Activated B cell treated with CpG ODN at 0.5 μM for 24 hours (primary cell): ENCODE results near the gene CLIC6. TPM values are rescaled to one million over a fixed set of nuclear protein-coding genes. Genes with fewer than 3 reads are reported as not detected.

Experiments
- ATAC-seq: fragments of 200-7000 bp; cut with Tn5 transposase; one replicate; pipeline ENCODE4 v1.10.0; 2021; ENCODE audit warnings: low read depth, mild to moderate bottlenecking, moderate library complexity
- CTCF ChIA-PET: fragments of 350-600 bp; sonication (Branson Sonifier 250); formaldehyde crosslinking; loops from one replicate; lab custom pipeline; 2021; ENCODE audit warnings: antibody characterized with exemption; lab: Charles Lee
- POLR2A ChIA-PET: fragments of 350-600 bp; sonication (Branson Sonifier 250); formaldehyde crosslinking; loops from one replicate; lab custom pipeline; 2021; ENCODE audit warnings: antibody characterized with exemption; lab: Charles Lee
- DNase-seq: peaks from one replicate; pipeline ENCODE4 v3.0.0; 2022
- H3K27ac Mint-ChIP-seq: one replicate; pipeline ENCODE4 v1.8.0; 2020; ENCODE audit warnings: mixed read lengths
- H3K27me3 Mint-ChIP-seq: one replicate; pipeline ENCODE4 v1.8.0; 2021; ENCODE audit warnings: mixed read lengths
- H3K36me3 Mint-ChIP-seq: one replicate; pipeline ENCODE4 v1.8.0; 2021; ENCODE audit warnings: low read depth, mixed read lengths
- H3K4me1 Mint-ChIP-seq: one replicate; pipeline ENCODE4 v1.8.0; 2021; ENCODE audit warnings: mixed read lengths
- H3K4me3 Mint-ChIP-seq: one replicate; pipeline ENCODE4 v1.8.0; 2020; ENCODE audit warnings: mild to moderate bottlenecking, mixed read lengths
- H3K9me3 Mint-ChIP-seq: one replicate; pipeline ENCODE4 v1.8.0; 2020; ENCODE audit warnings: mixed read lengths
- CTCF ChIP-seq: fragments of 200-600 bp; IDR thresholded peaks from one replicate; pipeline ENCODE4 v1.8.0; 2022; ENCODE audit warnings: antibody characterized with exemption, mild to moderate bottlenecking
- intact Hi-C: fragments of 100-400 bp; cut with micrococcal nuclease; formaldehyde crosslinking; loops from one replicate; pipeline ENCODE4 v1.15.1; 2024
- total RNA-seq: library from RNA; stranded (reverse); gene quantifications from 2 replicates; pipeline ENCODE4 v1.2.3, GENCODE V29; 2022

CLIC6 gene
- total RNA-seq, 1 donor from 2014 or later = not detected

- H3K27me3 Mint-ChIP-seq = peaks cover 3% of the 10 kb centered on the region
- CTCF ChIA-PET = no interaction called here
- H3K4me3 Mint-ChIP-seq = no peak overlapping the region
- H3K27ac Mint-ChIP-seq = no peak overlapping the region
- intact Hi-C loops = no loop called here
- POLR2A ChIA-PET = no interaction called here
- TF ChIP-seq CTCF = no peak
- no peaks in the 10 kb centered on the region for H3K36me3 Mint-ChIP-seq
- peaks cover 16% of the 10 kb centered on the region for H3K4me1 Mint-ChIP-seq
- no peak for ATAC-seq
- no peak for DNase-seq
- no peaks in the 10 kb centered on the region for H3K9me3 Mint-ChIP-seq
Measured at GRCh38 chr21:34636961-34637360, 31.8 kb upstream of the CLIC6 start.

- Mint-ChIP-seq H3K4me3 (no peak overlapping the region), H3K36me3 (no peaks in the 10 kb centered on the region), H3K27ac (no peak overlapping the region), H3K27me3 (peaks cover 3% of the 10 kb centered on the region), H3K4me1 (peaks cover 24% of the 10 kb centered on the region), H3K9me3 (no peaks in the 10 kb centered on the region)
- intact Hi-C loops = no loop called here
- ATAC-seq = no peak
- no peak for TF ChIP-seq CTCF
- POLR2A ChIA-PET = no interaction called here
- no peak for DNase-seq
- CTCF ChIA-PET = no interaction called here
Measured at GRCh38 chr21:34639250-34639649, 29.5 kb upstream of the CLIC6 start.

GRCh38 chr21:34639882-34640788, 28.7 kb upstream of the CLIC6 start:
- Mint-ChIP-seq H3K36me3 (no peaks in the 10 kb centered on the region), H3K4me1 (peaks cover 24% of the 10 kb centered on the region), H3K9me3 (no peaks in the 10 kb centered on the region), H3K27ac (no peak overlapping the region), H3K4me3 (no peak overlapping the region), H3K27me3 (no peaks in the 10 kb centered on the region)
- ChIA-PET CTCF (no interaction called here), POLR2A (no interaction called here)
- TF ChIP-seq CTCF = no peak
- DNase-seq (no peak), ATAC-seq (no peak)
- intact Hi-C loops = no loop called here

GRCh38 chr21:34640858-34641257, 27.9 kb upstream of the CLIC6 start:
- ATAC-seq = no peak
- no peak overlapping the region for H3K4me3 Mint-ChIP-seq
- intact Hi-C loops = no loop called here

More at GRCh38 chr21:34640858-34641257, 27.9 kb upstream of the CLIC6 start:
- Mint-ChIP-seq H3K27ac (no peak overlapping the region), H3K4me1 (peaks cover 24% of the 10 kb centered on the region), H3K27me3 (no peaks in the 10 kb centered on the region), H3K36me3 (no peaks in the 10 kb centered on the region), H3K9me3 (no peaks in the 10 kb centered on the region)
- POLR2A ChIA-PET = no interaction called here
- no peak for DNase-seq
- TF ChIP-seq CTCF = no peak
- CTCF ChIA-PET = no interaction called here
